Measurements from ENCODE around the gene ELF2.
"Not testable (repeated sequence)": the region's sequence is repeated elsewhere in the genome, so short reads cannot be mapped to it uniquely, and the experiment has no call there.

Gene ELF2

DNA sequence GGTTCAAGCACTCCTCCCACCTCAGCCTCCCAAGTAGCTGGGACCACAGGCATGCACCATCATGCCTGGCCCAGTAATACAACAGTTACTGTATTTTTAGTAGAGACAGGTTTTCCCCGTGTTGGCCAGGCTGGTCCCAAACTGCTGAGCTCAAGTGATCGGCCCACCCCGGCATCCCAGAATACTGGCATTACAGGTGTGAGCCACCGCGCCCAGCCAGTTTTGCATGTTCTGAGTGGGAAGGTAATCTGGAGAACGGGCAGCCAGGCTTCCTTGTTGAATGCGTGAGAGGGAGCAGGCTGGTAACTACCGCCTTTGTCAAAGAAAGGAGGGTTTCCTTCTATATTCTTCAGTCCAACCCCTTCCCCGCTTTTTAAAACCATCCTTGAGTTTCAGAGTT, 152.3 kb downstream of the ELF2 start:
- FAIRE-seq (no peak), DNase-seq (ENCODE audit: low spot score) (no peak)

DNA sequence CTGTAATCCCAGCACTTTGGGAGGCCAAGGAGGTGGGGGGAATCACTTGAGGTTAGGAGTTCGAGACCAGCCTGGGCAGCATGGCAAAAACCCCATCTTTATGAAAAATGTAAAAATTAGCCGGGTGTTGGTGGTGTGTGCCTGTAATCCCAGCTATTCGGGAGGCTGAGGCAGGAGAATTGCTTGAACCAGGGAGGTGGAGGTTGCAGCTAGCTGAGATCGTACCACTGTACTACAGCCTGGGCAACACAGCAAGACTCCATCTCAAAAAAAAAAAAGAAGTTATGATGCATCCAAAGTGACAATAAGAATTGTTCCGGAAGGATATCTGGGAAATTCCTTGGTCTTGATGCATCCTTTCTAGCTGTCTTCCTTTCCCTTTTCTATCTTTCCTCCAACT, 154.2 kb downstream of the ELF2 start:
- FAIRE-seq, result no peak
- DNase-seq (ENCODE audit: low spot score), result no peak

DNA sequence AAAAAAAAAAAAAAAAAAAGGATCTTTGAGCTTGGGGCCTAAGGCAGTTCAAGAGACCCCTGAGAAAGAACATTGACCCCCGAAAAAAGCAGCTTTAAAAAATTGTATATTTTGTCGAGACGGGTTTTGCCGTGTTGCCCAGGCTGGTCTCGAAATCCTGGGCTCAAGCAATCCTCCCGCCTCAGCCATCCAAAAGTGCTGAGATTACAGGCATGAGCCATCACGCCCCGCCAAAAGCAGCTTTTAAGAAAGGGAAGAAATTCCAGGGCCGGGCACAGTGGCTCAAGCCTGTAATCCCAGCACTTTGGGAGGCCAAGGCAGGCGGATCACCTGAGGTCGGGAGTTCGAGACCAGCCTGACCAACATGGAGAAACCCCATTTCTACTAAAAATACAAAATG, 155.9 kb downstream of the ELF2 start:
- FAIRE-seq; DNase-seq (ENCODE audit: low spot score): not testable (repeated sequence)

DNA sequence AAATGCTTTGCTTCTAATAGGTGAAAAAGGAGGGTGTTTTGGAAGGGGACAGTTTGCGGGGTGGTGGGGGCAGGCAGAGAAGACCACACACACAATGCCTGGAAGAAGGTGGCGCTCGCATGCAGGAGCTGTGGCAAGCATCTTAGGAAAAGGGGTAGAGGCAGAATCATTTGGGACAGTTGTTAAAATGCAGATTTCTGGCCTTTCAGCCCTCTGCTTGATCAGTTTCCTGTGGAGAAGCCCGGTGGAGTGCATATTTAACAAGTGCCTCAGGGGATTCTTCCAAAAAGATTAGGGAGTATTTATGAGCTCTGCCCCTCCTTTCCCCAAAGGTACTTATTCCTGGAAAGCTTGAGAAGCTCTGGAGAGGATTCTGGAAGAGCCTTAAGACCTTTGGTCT, 156.6 kb downstream of the ELF2 start:
- no peak for DNase-seq (ENCODE audit: low spot score)
- no peak for FAIRE-seq

DNA sequence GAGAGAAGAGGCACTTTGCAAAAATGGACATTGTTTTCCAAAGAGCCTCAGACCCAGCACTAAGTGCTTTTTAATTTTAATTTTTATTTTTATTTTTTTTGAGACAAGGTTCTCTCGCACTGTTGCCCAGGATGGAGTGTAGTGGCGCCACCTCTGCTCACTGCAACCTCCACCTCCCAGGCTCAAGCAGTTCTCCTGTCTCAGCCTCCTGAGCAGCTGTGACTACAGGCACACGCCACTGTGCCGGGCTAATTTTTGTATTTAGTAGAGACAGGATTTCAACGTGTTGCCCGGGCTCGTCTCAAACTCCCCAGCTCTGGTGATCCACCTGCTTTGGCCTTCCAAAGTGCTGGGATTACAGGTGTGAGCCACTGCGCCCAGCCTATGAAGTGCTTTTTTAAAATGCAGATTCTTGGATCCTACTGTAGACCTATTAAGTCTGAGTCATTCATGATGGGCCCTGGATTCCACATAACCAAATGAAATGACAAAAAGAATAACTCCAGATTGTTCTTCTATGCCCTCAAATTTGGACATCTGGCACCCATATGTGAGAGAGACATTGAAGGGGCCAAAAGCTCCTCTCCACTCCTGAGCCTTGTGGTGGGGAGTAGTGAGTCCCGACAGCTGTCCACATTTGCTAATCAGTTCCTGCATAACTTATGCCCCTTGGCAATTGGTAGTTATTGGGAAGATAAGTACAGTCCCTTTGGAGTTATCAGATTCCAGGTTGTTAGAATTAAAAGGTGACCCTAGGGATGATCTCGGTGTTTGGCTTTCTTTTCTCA, 157.9 kb downstream of the ELF2 start:
- FAIRE-seq, result no peak

DNA sequence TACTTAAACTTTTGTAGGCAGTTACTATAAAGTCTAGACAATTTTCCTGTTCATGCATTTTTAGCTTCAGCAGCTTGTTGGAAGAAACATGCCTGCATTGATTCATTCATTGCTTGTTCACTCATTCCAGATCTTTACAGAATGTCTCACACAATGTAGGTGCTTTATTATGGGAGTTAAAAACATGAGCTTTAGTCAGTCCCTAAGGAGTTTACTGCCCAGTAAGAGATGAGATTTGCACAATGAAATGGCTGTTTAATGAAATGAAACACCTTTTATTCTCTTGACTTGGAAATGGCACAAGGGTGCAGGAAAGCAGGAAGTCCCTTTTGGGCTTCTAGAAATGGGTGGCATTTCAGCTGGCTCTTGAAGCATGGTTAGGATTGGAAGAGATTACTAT, 158.5 kb downstream of the ELF2 start:
- no peak for DNase-seq (ENCODE audit: low spot score)
- no peak for FAIRE-seq

More for the DNA sequence above, 157.9 kb downstream of the ELF2 start:
- no peak for DNase-seq (ENCODE audit: low spot score)

DNA sequence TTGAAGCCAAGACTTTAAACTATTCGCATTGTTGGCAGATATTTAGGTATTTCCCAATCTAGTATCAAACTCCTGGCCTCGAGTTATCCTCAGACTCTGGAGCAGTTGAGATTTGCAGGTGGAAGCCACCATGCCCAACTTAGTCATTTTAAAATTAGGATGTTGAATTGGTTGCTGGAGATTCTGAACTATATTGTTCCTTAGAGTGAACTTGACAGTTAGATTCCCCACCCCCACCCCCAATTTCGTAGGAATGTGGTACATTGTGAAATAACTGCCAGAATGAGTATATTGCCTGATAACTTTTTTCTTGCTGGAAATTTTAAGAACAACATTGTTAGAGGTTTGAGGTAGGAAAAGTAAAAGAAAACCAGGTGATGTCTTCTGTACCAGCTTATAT, 159.2 kb downstream of the ELF2 start:
- no peak for FAIRE-seq
- no peak for DNase-seq (ENCODE audit: low spot score)

DNA sequence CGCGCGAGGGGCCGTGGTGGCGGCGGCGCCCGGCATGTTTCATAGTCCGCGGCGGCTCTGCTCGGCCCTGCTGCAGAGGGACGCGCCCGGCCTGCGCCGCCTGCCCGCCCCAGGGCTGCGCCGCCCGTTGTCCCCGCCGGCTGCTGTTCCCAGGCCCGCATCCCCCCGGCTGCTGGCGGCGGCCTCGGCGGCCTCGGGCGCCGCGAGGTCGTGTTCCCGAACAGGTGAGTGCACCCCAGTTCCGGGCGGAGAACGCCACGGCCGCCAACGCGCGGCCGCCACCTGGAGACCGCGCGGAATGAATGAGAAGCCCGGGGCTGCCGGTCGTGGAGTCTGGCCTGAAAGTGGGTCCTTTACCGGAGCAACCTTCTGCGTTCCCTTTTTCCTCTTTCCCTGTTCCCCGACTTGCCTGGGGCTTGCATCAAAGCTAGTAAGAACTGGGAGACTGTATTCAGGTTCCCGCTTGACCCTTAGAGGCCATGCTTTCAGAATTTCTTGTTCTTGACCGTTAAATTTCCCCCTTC, 161.0 kb downstream of the ELF2 start:
- DNase-seq (ENCODE audit: low spot score), result peak; percentile 4
- no peak for FAIRE-seq

DNA sequence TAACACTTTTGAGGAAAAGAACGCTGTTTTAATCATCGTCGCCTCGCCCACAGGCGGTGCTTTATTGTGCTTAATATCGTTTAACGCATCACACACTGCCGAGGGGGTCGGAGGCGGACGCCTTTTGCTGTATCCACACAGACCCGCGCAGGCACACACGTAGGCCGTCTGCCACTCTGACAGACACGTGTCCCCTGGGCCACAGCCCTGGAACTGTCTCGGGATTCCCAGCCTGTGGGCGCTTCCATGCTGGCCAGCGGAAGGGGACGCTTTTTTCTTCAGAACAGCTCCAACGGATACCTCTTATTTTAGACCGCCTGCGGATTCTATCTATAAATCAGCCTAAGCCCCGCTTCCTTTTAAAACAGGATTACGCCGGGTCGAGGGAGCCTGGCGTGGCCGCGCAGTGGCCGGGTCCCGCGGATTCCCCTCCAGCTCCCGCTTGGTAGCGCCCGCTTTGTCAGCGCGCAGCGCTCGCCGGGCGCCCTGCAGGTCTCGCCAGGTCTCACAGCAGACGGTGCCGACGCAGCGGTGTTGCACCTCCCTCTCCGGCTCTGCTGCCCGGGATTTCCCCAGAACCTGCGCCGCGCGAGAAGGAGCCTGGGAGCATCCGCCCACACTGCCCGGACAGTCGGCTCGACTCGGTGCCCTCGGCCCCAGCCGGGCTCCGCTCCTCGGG, 161.6 kb downstream of the ELF2 start, which contains the start of gene NOCT:
Gene NOCT (plus strand): TSS at position 513 of the 679 bp plus-strand sequence. CDS start 201 bp downstream, outside the sequence.
- no peak for FAIRE-seq
- peak; percentile 85 for DNase-seq (ENCODE audit: low spot score)

DNA sequence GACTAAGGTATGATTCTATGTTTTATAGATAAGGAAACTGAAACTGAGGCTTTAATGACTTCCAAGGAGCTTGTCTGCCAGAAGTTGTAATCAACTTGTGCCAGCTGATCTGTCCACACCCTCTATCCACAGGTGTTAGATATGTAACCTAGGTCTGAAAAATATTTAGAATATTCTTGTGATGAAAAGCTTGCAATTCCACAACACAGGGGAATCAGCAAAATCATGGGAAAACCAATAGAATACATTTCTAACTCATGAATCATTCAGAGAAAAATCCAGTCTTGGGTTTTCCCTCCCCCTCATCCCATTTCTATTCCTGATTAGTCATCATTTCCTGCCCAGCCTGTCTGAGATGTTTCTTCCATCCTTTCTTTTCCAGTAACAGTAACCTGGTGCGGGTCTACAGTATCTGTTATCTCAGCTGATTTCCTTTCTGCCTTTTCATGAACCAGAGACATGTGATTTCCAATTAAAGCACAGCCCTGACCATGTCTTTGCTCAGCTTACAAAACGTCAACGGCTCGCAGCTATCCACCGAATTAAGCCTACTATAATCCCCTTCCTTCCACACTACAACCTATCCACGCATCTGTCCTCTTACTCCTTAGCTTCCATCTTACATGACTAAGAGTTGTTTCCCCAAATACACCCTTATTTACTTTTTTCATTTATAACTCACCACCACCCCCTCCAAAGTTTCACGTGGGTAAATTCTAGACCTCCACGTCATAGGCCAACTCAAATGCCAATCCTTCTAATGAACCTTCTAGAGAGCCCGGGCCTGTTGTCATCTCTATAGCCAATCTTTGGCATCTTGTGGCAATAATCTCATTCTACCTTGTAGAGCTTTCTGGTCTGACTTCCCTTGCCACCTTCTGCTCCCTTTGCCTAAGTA, 162.4 kb downstream of the ELF2 start:
- DNase-seq (ENCODE audit: low spot score) (peak; percentile 74), FAIRE-seq (no peak)

DNA sequence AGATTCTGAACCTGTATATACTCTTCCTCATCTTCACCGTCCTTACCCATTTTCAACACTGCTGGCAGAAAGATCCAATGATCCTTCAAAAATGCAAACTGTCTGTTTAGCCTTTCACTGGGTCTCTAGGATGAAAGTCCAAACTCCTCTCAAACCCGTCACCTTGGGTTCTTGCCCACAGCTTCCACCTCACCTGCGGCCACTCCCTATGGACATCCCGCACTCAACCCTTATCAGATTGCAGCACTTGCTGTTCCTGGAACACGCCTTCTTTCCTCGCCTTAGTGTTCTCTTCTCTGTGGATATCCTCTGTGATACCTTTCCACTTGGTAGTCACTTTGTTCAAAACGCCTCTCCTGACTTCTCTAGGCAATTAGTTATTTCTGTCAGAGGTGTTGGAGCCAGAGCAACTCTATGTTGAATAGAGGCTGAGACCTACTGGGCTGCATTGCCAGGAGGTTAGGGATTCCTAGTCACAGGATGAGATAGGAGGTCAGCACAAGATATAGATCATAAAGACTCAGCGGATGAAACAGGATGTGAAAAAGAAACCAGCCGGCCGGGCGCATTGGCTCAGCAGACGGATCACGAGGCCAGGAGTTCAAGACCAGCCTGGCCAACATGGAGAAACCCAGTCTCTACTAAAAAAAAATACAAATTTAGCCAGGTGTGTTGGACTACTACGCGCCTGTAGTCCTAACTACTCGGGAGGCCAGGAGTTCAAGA, 165.6 kb downstream of the ELF2 start:
- DNase-seq (ENCODE audit: low spot score) (no peak), FAIRE-seq (no peak)

DNA sequence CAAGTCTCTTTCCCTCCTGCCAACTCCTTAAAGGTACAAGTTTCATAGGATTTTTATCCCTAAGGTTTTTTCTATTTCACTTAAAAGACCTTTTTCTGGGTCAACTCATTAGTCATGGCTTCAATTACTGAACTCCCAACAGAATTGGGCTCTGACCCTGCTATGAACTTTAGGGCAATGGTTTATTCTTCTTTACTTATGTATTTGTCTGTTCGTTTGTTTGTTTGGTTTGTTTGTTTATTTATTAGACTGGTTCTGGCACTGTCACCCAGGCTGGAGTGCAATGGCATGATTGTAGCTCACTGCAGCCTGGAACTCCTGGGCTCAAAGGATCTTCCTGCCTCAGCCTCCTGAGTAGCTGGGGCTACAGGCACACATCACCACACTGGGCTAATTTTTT, 167.3 kb downstream of the ELF2 start:
- DNase-seq (ENCODE audit: low spot score) (no peak), FAIRE-seq (no peak)

DNA sequence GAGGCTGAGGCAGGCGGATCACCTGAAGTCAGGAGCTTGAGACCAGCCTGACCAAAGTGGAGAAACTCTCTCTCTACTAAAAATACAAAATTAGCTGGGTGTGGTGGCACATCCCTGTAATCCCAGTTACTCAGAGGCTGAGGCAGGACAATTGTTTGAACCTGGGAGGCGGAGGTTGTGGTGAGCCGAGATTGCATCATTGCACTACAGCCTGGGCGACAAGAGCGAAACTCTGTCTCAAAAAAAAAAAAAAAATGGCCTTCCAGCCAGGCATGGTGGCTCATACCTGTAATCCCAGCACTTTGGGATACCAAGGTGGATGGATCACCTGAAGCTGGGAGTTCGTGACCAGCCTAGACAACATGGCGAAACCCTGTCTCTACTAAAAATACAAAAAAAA, 168.7 kb downstream of the ELF2 start:
- not testable (repeated sequence) for FAIRE-seq

DNA sequence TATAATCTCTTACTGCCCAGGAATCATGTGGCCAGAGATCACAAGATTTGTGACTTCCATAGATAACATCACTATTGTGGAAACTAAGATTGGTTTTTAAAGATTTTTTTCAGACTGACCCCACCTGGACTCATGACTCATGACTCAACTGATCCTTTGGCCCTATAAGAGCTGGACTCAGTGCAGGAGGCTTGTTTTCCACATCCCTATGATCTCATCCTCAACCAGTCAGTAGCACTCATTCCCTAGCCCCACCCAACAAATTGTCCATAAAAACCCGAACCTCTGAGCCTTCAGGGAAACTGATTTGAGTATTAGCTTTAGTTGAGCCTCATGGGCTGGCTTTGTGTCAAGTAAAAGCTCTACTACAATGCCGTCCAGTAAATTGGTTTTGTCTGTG, 169.4 kb downstream of the ELF2 start:
- no peak for FAIRE-seq
- DNase-seq (ENCODE audit: low spot score), result no peak

More for the DNA sequence above, 168.7 kb downstream of the ELF2 start:
- DNase-seq (ENCODE audit: low spot score), result not testable (repeated sequence)

All from urothelium cell line (cell line).